ENCODE data around the gene AURKAIP1. TPM values are rescaled to one million over a fixed set of nuclear protein-coding genes. Genes with fewer than 3 reads are reported as not detected.

AURKAIP1 gene
- total RNA-seq, 2 donors from 2014 or later, result 159 to 162 TPM

DNA sequence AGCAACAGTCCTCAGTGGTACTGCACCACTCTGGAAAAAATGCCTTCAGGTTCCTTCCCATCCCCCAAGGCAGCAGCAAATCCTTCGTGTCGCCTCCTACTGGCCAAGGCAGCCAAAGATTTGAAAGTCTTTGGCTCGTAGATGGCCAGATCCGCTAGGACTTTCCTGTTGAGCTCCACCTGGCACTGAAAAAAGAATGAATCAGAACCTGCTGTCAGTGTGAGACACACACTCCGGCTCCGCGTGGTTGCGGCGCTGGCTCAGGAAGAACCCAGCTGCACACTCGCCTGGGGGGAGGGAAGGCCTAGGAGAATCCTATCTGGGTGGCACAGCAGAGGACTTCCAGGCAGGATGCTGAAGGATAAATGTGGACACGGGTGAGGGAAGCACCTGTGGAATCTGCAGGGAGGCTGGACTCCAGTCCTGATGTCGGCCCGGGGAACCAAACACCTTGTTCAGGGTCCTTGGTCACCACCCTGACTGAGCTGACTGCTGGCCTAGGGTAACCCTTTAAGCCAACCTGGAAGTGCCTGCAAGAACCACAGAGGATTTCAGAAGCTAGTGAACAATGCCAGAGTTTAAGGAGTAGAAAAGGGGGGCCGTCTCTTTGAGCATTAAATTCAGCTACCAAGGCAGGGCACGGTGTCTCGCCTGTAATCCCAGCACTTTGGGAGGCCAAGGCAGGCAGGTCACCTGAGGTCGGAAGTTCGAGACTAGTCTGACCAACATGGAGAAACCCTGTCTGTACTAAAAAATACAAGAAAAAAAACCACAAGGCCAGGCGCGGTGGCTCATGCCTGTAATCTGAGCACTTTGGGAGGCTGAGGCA lies 27.3 kb upstream of the AURKAIP1 start:
- H3K27ac ChIP-seq (ENCODE audit: low read depth, low read length), result no peak overlapping the region
- Mint-ChIP-seq H3K27me3 (ENCODE audit: insufficient read depth) (no peaks in the 10 kb centered on the region), H3K4me3 (peak overlapping the region; percentile 88), H3K9me3 (no peaks in the 10 kb centered on the region), H3K4me1 (peaks cover 30% of the 10 kb centered on the region), H3K36me3 (ENCODE audit: low read depth) (peaks cover 65% of the 10 kb centered on the region), H3K27ac (peak overlapping the region; percentile 88)
- peak; percentile 88 for TF ChIP-seq CTCF (conservative IDR thresholded peaks at IDR 0.05)
- H3K36me3 ChIP-seq (ENCODE audit: control insufficient read depth, insufficient read depth, low read length), result peaks cover 59% of the 10 kb centered on the region
- no peak overlapping the region for H3K4me3 ChIP-seq (ENCODE audit: low read length)
- no peak overlapping the region for H3K9ac ChIP-seq (ENCODE audit: extremely low read depth, low read length, poor library complexity, severe bottlenecking)
- H3K4me1 ChIP-seq (ENCODE audit: control insufficient read depth, insufficient read depth, low read length), result peaks cover 20% of the 10 kb centered on the region
- no peaks in the 10 kb centered on the region for H3K9me3 ChIP-seq (ENCODE audit: control insufficient read depth, low read length)
- WGBS, 2 experiments (ENCODE audit: insufficient coverage in 1 of 2, insufficient read length in 1 of 2), result 87 to 89% methylated on average over 14 to 20 of the region's 20 CpGs
- no peaks in the 10 kb centered on the region for H3K27me3 ChIP-seq (ENCODE audit: control insufficient read depth, insufficient read depth, low read length, poor library complexity, severe bottlenecking)
- DNase-seq, result peak; percentile 90

DNA sequence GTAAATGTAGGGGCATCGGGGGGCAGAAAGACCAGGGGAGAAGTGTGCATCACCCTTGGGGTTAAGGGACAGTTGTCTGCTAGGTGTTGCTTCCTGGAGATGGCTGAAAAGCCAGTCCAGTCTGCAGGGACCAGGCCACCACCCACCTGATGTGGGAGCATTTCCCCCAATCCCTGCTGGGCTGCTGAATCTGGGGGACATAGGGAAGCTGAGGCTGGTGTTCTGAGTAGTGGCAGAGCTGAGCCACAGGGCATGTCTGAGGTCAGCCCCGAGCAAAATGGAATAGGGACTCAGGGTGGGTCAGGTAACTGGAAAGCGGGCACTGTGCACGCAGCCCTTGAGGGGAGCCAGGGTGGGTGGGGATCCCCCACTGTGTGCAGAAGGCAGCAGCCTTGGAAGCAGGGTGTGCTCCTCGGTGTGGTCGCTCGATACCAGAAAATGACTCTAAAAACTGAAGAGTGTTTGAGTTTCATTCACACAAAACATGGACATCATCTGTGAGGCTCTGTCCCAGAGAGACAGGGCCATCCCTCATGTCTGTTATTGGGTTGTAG lies 26.5 kb upstream of the AURKAIP1 start:
- no peak for DNase-seq
- Mint-ChIP-seq H3K4me1 (peaks cover 30% of the 10 kb centered on the region), H3K4me3 (peak overlapping the region; percentile 88), H3K9me3 (no peaks in the 10 kb centered on the region), H3K36me3 (ENCODE audit: low read depth) (peaks cover 69% of the 10 kb centered on the region), H3K27me3 (ENCODE audit: insufficient read depth) (no peaks in the 10 kb centered on the region), H3K27ac (peak overlapping the region; percentile 39)
- 95 to 98% methylated on average over 7 of the region's 7 CpGs for WGBS, 2 experiments (ENCODE audit: insufficient coverage in 1 of 2, insufficient read length in 1 of 2)
- no peak for TF ChIP-seq CTCF (conservative IDR thresholded peaks at IDR 0.05)
- H3K27me3 ChIP-seq (ENCODE audit: control insufficient read depth, insufficient read depth, low read length, poor library complexity, severe bottlenecking), result no peaks in the 10 kb centered on the region
- no peaks in the 10 kb centered on the region for H3K9me3 ChIP-seq (ENCODE audit: control insufficient read depth, low read length)
- peak overlapping the region; percentile 95 for H3K4me3 ChIP-seq (ENCODE audit: low read length)
- peaks cover 65% of the 10 kb centered on the region for H3K36me3 ChIP-seq (ENCODE audit: control insufficient read depth, insufficient read depth, low read length)
- peaks cover 20% of the 10 kb centered on the region for H3K4me1 ChIP-seq (ENCODE audit: control insufficient read depth, insufficient read depth, low read length)
- no peak overlapping the region for H3K27ac ChIP-seq (ENCODE audit: low read depth, low read length)
- H3K9ac ChIP-seq (ENCODE audit: extremely low read depth, low read length, poor library complexity, severe bottlenecking), result no peak overlapping the region

DNA sequence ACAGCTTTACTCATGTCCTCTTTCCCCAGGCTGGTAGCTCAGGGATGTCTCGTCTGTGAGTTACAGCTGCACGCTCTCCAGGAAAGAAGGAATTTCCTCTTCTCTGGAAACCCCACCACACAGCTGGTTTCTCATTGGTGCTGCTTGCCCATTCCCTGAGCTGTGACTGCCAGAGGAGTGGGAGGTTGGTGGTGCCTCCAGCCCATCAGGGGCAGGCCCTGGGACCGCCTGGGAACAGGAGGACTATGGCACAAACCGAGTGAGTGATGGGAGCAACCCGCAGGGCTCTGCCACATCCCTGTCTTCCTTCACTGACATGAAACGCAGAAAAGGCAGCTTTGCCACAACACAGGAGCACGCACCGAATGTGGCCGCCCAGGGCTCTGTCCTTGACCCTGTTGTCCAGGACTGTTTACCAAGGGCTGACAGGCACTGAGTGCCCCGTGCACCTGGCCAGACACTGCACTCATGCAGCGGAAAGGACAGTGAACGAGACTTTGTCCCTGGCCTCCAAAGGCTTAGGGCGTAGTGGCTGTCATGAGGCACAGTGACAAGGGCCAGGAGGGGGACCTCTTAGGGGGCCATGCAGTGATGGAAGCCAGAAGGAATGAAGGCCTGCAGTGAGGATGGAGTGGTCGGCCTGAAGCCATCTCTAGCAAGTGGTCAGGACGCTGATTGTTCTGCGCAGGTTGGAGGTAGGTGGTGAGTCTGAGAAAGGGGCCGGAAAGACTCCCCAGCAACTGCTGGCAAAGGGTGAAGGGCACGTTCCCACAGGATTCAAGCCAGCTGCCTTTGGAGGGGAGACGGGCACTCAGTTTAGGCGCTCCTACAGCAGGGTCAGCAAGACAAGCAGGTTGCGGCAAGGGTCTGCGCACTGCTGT lies 25.8 kb upstream of the AURKAIP1 start:
- H3K9ac ChIP-seq (ENCODE audit: extremely low read depth, low read length, poor library complexity, severe bottlenecking), result peak overlapping the region; percentile 81
- H3K4me1 ChIP-seq (ENCODE audit: control insufficient read depth, insufficient read depth, low read length), result peaks cover 20% of the 10 kb centered on the region
- peaks cover 67% of the 10 kb centered on the region for H3K36me3 ChIP-seq (ENCODE audit: control insufficient read depth, insufficient read depth, low read length)
- 95 to 96% methylated on average over 17 to 22 of the region's 22 CpGs for WGBS, 2 experiments (ENCODE audit: insufficient coverage in 1 of 2, insufficient read length in 1 of 2)
- H3K27ac ChIP-seq (ENCODE audit: low read depth, low read length), result no peak overlapping the region
- no peak for DNase-seq
- H3K27me3 ChIP-seq (ENCODE audit: control insufficient read depth, insufficient read depth, low read length, poor library complexity, severe bottlenecking), result no peaks in the 10 kb centered on the region
- peak overlapping the region; percentile 95 for H3K4me3 ChIP-seq (ENCODE audit: low read length)
- Mint-ChIP-seq H3K4me3 (peak overlapping the region; percentile 88), H3K27me3 (ENCODE audit: insufficient read depth) (no peaks in the 10 kb centered on the region), H3K9me3 (no peaks in the 10 kb centered on the region), H3K36me3 (ENCODE audit: low read depth) (peaks cover 66% of the 10 kb centered on the region), H3K4me1 (peaks cover 25% of the 10 kb centered on the region), H3K27ac (peak overlapping the region; percentile 93)
- no peak for TF ChIP-seq CTCF (conservative IDR thresholded peaks at IDR 0.05)
- no peaks in the 10 kb centered on the region for H3K9me3 ChIP-seq (ENCODE audit: control insufficient read depth, low read length)
